ENCODE measurements around the gene VAT1L.

- TF ChIP-seq POLR2AphosphoS5 (IDR thresholded peaks at IDR 0.05), result no peak
- TF ChIP-seq CTCF (IDR thresholded peaks at IDR 0.05), result no peak
- TF ChIP-seq POLR2A (IDR thresholded peaks at IDR 0.05), result no peak
Measured at GRCh38 chr16:77780378-77780837, 8.0 kb upstream of the VAT1L start.
